ENCODE results near the gene EFCAB13.

EFCAB13 gene

DNA sequence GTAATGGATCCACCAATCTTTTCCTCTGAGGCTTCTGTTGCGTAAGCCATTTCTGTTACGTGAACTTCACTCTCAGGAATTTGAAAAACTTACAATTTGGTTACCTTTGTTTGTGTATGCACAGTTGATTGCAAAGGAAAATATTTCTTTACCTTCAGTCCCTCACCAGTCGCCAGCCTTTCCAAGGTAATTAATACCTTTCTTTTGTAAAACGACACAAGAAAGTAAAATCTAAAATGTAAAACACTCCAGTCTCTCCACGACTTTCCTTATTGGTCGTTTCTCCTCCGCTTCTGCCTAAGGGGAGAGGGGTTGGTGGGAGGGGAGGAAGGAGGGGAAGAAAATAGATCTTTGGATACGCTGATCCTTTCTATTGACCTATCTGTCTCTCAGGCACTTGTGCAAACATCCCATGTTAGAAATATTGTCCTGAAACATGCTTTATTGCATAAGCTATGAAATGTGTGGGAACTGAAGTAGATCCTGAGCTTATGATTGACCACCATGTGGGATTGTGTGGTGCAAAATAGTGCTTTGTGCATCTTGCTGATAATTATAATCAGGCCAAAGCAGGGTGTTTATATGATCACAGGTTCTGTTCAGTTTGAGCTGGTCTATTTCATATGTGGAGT lies 32.4 kb upstream of the EFCAB13 start:
- no peak for FAIRE-seq
- DNase-seq (ENCODE audit: extremely low spot score, insufficient read length, low read depth): no peak

DNA sequence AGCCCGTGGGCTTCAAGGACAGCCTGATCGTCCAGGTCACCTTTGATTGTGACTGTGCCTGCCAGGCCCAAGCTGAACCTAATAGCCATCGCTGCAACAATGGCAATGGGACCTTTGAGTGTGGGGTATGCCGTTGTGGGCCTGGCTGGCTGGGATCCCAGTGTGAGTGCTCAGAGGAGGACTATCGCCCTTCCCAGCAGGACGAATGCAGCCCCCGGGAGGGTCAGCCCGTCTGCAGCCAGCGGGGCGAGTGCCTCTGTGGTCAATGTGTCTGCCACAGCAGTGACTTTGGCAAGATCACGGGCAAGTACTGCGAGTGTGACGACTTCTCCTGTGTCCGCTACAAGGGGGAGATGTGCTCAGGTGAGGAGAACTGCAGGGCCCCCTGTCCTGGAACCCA lies 31.5 kb upstream of the EFCAB13 start:
- FAIRE-seq (no peak), DNase-seq (ENCODE audit: extremely low spot score, insufficient read length, low read depth) (no peak)

- DNase-seq (ENCODE audit: extremely low spot score, insufficient read length, low read depth): no peak
- FAIRE-seq: no peak
Observed at GRCh38 chr17:47295037-47295873, 28.5 kb upstream of the EFCAB13 start.

DNA sequence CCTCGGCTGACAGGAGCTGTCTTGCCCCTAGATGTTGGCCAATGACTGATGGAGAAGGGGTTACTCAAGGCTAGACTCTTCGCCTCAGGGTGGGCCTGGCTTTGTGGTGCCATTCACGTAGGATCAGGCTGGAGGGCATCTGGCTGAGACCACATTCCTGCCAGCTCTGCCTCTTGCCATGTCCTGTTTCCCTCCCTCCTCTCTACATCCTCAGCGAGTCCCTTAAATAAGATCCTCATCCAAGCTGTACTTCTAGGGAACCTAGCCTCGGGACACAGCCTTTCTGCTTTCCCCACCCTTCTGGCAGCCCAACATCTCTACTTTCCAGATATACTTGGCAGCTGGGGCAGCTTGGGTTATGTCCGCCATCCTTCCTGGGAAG lies 27.9 kb upstream of the EFCAB13 start:
- no peak for FAIRE-seq
- DNase-seq (ENCODE audit: extremely low spot score, insufficient read length, low read depth): no peak

GRCh38 chr17:47297661-47298400 lies 25.9 kb upstream of the EFCAB13 start:
- no peak for DNase-seq (ENCODE audit: extremely low spot score, insufficient read length, low read depth)
- no peak for FAIRE-seq

DNA sequence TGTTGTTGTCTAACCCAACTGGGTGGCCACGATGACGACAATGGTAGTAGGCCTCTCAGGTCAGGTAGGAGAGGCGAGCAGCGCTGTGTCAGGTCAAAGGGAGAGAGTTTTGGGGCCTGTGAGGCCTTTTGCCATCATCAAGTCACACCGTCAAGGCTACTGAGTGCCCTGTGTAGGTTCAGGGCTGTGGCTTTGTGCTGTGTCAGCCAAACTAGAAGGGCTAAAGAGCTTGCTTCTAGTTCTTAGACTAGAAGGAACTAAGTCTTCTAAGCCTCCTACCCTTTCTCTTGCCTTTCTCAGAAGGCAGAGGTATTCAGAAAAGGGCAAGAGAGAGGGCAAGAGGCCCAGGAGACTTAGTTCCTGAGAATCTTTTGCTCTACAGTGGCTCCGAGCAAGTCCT lies 25.0 kb upstream of the EFCAB13 start:
- no peak for DNase-seq (ENCODE audit: extremely low spot score, insufficient read length, low read depth)
- no peak for FAIRE-seq

GRCh38 chr17:47299239-47299910 lies 24.4 kb upstream of the EFCAB13 start:
- DNase-seq (ENCODE audit: extremely low spot score, insufficient read length, low read depth) (no peak), FAIRE-seq (no peak)

DNA sequence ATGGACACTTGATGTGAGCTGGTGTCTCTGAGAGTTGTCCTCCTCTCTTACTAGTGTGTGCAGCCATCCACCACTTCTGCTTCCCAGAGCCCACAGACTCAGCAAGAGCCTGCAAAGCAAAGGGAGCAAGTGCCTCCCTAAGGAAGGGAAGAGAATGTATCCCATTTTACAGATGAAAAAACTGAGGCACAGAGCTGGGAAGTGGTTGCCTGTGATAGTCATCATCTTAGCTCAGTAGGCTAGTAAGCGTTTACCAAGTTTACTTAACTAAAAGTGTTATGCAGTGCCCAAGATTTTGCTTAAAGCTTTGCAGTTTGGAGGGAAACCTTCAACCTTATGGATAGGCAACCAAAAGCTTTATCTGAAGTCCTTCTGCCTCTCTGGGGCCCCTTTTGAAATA lies 23.0 kb upstream of the EFCAB13 start:
- no peak for FAIRE-seq
- no peak for DNase-seq (ENCODE audit: extremely low spot score, insufficient read length, low read depth)

GRCh38 chr17:47301161-47301560 lies 22.6 kb upstream of the EFCAB13 start:
- DNase-seq (ENCODE audit: extremely low spot score, insufficient read length, low read depth) (no peak), FAIRE-seq (no peak)

DNA sequence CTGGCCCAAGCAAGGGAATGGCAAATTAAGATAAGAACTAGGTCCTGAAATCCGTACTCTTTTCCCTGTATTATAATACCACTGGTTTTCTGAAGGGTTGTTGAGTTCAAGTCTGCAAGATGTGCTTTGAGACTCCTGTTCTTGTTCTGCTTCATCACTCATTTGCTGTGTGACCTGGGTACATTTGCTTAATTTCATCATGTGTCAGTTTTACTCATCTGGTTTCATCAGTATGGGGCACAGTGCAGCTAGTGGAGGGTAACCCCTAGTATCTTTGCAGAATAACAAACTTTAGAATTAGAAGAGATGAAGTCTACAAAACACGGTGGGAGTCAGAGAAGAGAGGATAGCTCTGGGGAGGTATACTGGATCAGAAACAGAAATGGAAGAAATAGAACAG lies 21.9 kb upstream of the EFCAB13 start:
- FAIRE-seq (no peak), DNase-seq (ENCODE audit: extremely low spot score, insufficient read length, low read depth) (no peak)

DNA sequence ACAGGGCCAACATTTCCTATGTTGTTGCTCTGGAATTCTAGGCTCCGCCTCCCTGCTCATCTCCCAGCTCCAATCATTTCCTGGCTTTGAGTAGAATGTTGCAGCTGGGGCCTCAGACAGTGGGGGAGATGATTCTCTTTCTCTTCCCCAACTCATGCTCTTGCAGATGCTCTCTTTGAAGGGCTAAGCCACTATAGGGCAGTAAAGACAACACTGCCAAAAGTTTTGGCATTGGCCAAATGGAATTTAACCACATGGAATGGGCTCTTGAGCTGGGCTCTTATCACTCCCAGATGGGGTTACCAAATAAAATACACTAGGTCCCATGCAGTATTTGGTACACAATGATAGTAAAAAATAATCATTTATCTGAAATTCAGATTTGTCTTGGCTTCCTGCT lies 19.6 kb upstream of the EFCAB13 start:
- no peak for FAIRE-seq
- DNase-seq (ENCODE audit: extremely low spot score, insufficient read length, low read depth): no peak

DNA sequence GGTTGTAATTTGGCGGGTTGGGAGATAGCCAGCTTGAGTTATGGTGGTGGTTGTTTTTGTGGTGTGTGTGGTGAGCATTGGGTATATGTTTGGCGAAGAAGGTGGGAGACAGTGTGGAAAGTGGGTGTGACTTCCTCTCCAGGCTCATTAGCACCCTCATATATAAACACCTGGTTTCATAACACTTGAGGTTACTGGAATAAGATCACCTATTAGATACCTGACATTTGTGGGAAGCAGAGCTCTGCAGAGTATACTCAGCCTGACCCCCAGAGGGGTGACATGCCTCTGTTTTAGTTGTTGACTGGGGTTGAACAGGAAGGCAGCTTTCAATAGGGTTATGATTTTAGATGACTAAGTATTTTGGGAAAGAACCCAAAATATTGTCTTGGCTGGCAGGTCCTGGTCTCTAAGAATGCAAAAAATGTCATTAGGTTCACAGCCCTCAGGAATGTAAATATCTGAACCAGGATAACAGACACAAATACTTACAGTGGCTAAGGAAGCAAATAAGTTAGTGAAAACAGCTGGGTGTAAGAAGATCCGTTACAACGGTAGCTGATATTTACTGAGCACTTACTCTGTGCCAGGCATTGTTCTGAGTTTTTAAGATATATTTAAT lies 18.3 kb upstream of the EFCAB13 start:
- no peak for DNase-seq (ENCODE audit: extremely low spot score, insufficient read length, low read depth)

GRCh38 chr17:47310186-47310733 lies 13.5 kb upstream of the EFCAB13 start:
- FAIRE-seq (no peak), DNase-seq (ENCODE audit: extremely low spot score, insufficient read length, low read depth) (no peak)

More for the DNA sequence above, 18.3 kb upstream of the EFCAB13 start:
- no peak for FAIRE-seq

DNA sequence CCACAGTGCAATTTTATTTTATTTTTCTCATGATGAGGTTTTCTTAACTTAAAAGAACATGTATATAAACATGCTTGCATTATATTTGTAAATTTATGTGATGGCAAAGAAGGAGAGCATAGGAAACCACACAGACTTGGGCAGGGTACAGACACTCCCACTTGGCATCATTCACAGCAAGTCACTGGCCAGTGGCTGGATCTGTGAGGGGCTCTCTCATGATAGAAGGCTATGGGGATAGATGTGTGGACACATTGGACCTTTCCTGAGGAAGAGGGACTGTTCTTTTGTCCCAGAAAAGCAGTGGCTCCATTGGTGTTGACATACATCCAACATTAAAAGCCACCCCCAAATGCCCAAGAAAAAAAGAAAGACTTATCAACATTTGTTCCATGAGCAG lies 12.3 kb upstream of the EFCAB13 start:
- FAIRE-seq (no peak), DNase-seq (ENCODE audit: extremely low spot score, insufficient read length, low read depth) (no peak)

DNA sequence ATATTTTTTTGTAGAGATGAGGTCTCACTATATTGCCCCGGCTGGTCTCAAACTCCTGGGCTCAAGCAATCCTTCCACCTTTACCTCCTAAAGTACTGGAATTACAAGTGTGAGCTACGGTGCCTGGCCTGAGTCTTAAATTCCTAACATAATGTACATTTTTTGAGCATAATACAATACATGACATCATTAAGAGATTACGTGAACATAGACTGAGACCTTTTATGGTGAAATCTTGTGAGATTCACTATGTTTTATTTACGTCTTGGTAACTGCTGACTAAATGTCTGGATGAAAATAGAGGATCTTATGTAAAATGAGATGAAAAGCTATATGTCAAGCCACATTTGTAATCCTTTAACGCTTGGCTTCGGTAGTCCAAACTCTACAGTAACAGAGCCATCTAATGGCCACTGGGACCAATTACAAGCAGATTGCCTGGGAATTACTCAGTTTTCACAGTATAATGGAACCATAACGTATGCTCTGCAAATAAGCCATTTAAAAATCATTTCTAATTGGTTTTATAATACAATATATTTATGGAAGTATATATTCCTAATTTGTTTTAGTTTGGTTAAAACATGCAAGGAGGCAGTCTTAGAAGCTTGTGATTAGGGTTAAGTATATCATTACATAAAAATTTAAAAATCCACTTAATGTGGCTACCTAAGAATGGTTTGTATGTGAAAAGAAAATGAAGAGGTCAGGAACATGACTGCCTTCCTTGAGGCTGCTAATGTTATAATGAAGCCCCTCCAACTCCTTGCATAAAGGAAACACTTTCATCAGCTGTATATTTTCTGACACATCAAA lies 8.1 kb upstream of the EFCAB13 start:
- FAIRE-seq: peak; percentile 89
- DNase-seq (ENCODE audit: extremely low spot score, insufficient read length, low read depth): peak; percentile 49

GRCh38 chr17:47316311-47316710 lies 7.4 kb upstream of the EFCAB13 start:
- DNase-seq (ENCODE audit: extremely low spot score, insufficient read length, low read depth): no peak
- no peak for FAIRE-seq

- DNase-seq (ENCODE audit: extremely low spot score, insufficient read length, low read depth) (no peak), FAIRE-seq (no peak)
Observed at GRCh38 chr17:47317119-47317518, 6.6 kb upstream of the EFCAB13 start.

- DNase-seq (ENCODE audit: extremely low spot score, insufficient read length, low read depth) (no peak), FAIRE-seq (no peak)
Observed at GRCh38 chr17:47318197-47318918, 5.4 kb upstream of the EFCAB13 start.

All from GM18507 (cell line).